WTC11 (cell line): Measurements from ENCODE around the gene FOXL2.

Experiments
- CBFB ChIP-seq: sonication (generic); formaldehyde crosslinking; IDR thresholded peaks from 2 replicates; pipeline ENCODE4 v1.8.1; 2022; ENCODE audit warnings: mild to moderate bottlenecking, low read depth, missing genetic modification reagents
- CREB1 ChIP-seq: sonication (generic); formaldehyde crosslinking; IDR thresholded peaks from 2 replicates; pipeline ENCODE4 v1.8.0; 2023; ENCODE audit warnings: mild to moderate bottlenecking, missing genetic modification reagents
- CTCF ChIP-seq: fragments of 200-600 bp; IDR thresholded peaks from 2 replicates; pipeline ENCODE4 v1.8.0; 2022; ENCODE audit warnings: antibody characterized with exemption
- ELF4 ChIP-seq: sonication (generic); formaldehyde crosslinking; IDR thresholded peaks from 2 replicates; pipeline ENCODE4 v1.8.1; 2022; ENCODE audit warnings: low read depth, mild to moderate bottlenecking, moderate library complexity, missing genetic modification reagents
- FOXK1 ChIP-seq: sonication (generic); formaldehyde crosslinking; IDR thresholded peaks from 2 replicates; pipeline ENCODE4 v1.8.0; 2022; ENCODE audit warnings: mild to moderate bottlenecking, moderate library complexity, missing genetic modification reagents
- JAZF1 ChIP-seq: fragments of 250-450 bp; sonication (Bioruptor Pico); IDR thresholded peaks from 2 replicates; pipeline ENCODE4 v1.9.0; 2021; ENCODE audit warnings: moderate library complexity, mild to moderate bottlenecking, inconsistent platforms
- MAX ChIP-seq: sonication (generic); formaldehyde crosslinking; IDR thresholded peaks from 2 replicates; pipeline ENCODE4 v1.8.0; 2022; ENCODE audit warnings: mild to moderate bottlenecking, missing genetic modification reagents
- USF1 ChIP-seq: sonication (generic); formaldehyde crosslinking; IDR thresholded peaks from 2 replicates; pipeline ENCODE4 v1.8.0; 2022; ENCODE audit warnings: mild to moderate bottlenecking, missing genetic modification reagents
- ZNF232 ChIP-seq: sonication (generic); formaldehyde crosslinking; IDR thresholded peaks from 2 replicates; pipeline ENCODE4 v1.8.0; 2022; ENCODE audit warnings: mild to moderate bottlenecking, missing genetic modification reagents
- ZNF423 ChIP-seq: fragments of 250-450 bp; sonication (Bioruptor Pico); IDR thresholded peaks from 2 replicates; pipeline ENCODE4 v2.1.2; 2022; ENCODE audit warnings: mild to moderate bottlenecking, moderate library complexity
- TF ChIP-seq, protein P1 (sequence below): sonication (generic); formaldehyde crosslinking; conservative IDR thresholded peaks from 2 replicates; pipeline ENCODE4 v1.8.1; 2022; ENCODE audit warnings: mild to moderate bottlenecking, missing genetic modification reagents
- TF ChIP-seq, protein P2 (sequence below): sonication (generic); formaldehyde crosslinking; IDR thresholded peaks from 2 replicates; pipeline ENCODE4 v1.8.1; 2023; ENCODE audit warnings: mild to moderate bottlenecking, missing genetic modification reagents
- TF ChIP-seq, protein P3 (sequence below): sonication (generic); formaldehyde crosslinking; IDR thresholded peaks from 2 replicates; pipeline ENCODE4 v1.8.1; 2022; ENCODE audit warnings: mild to moderate bottlenecking, missing genetic modification reagents, moderate library complexity, borderline replicate concordance

- TF ChIP-seq, protein P1, sequence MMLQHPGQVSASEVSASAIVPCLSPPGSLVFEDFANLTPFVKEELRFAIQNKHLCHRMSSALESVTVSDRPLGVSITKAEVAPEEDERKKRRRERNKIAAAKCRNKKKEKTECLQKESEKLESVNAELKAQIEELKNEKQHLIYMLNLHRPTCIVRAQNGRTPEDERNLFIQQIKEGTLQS (CRISPR knock-in tag) = no peak
- TF ChIP-seq CTCF (no peak), ZNF232 (no peak), CREB1 (CRISPR knock-in tag) (no peak), ZNF423 (no peak), JAZF1 (no peak), CBFB (CRISPR knock-in tag) (no peak), ELF4 (CRISPR knock-in tag) (no peak), FOXK1 (CRISPR knock-in tag) (no peak), MAX (no peak), USF1 (CRISPR knock-in tag) (no peak)
- TF ChIP-seq, protein P2, sequence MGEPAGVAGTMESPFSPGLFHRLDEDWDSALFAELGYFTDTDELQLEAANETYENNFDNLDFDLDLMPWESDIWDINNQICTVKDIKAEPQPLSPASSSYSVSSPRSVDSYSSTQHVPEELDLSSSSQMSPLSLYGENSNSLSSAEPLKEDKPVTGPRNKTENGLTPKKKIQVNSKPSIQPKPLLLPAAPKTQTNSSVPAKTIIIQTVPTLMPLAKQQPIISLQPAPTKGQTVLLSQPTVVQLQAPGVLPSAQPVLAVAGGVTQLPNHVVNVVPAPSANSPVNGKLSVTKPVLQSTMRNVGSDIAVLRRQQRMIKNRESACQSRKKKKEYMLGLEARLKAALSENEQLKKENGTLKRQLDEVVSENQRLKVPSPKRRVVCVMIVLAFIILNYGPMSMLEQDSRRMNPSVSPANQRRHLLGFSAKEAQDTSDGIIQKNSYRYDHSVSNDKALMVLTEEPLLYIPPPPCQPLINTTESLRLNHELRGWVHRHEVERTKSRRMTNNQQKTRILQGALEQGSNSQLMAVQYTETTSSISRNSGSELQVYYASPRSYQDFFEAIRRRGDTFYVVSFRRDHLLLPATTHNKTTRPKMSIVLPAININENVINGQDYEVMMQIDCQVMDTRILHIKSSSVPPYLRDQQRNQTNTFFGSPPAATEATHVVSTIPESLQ (CRISPR knock-in tag) = no peak
- TF ChIP-seq, protein P3, sequence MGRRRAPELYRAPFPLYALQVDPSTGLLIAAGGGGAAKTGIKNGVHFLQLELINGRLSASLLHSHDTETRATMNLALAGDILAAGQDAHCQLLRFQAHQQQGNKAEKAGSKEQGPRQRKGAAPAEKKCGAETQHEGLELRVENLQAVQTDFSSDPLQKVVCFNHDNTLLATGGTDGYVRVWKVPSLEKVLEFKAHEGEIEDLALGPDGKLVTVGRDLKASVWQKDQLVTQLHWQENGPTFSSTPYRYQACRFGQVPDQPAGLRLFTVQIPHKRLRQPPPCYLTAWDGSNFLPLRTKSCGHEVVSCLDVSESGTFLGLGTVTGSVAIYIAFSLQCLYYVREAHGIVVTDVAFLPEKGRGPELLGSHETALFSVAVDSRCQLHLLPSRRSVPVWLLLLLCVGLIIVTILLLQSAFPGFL (CRISPR knock-in tag) = no peak
Measured at GRCh38 chr3:138911621-138912020, 35.3 kb downstream of the FOXL2 start.
